IPS DF 6.9 (cell line): Measurements from ENCODE around the gene TCEANC2.

Experiments
- DNase-seq: peaks from one replicate; pipeline ENCODE4 v3.0.0-alpha.2; 2013; ENCODE audit warnings: low read depth, low spot score
- H3K27ac ChIP-seq: one replicate; pipeline ENCODE4 v1.5.1; 2013; ENCODE audit warnings: low read length, control low read depth
- H3K27me3 ChIP-seq: 2 replicates; pipeline ENCODE4 v1.6.1; 2013; ENCODE audit warnings: mild to moderate bottlenecking, low read length; ENCODE audit not compliant: control insufficient read depth, insufficient read depth
- H3K36me3 ChIP-seq: 2 replicates; pipeline ENCODE4 v1.6.1; 2013; ENCODE audit warnings: low read length; ENCODE audit not compliant: control insufficient read depth, insufficient read depth
- H3K4me1 ChIP-seq: 2 replicates; pipeline ENCODE4 v1.6.1; 2013; ENCODE audit warnings: low read length; ENCODE audit not compliant: control insufficient read depth, insufficient read depth
- H3K4me3 ChIP-seq: 2 replicates; pipeline ENCODE4 v1.5.1; 2013; ENCODE audit warnings: mild to moderate bottlenecking, low read length
- H3K9me3 ChIP-seq: 2 replicates; pipeline ENCODE4 v1.6.1; 2013; ENCODE audit warnings: low read length, inconsistent platforms; ENCODE audit not compliant: control insufficient read depth, insufficient read depth
- WGBS: extraction: QIAGEN DNeasy Blood & Tissue Kit; methylation state at CpG from one replicate; pipeline ENCODE4 v1.1.7; 2013; ENCODE audit warnings: mixed read lengths, missing lambda C conversion rate; ENCODE audit not compliant: insufficient read length, insufficient coverage; 5-methylcytosine and 5-hydroxymethylcytosine counted together

TCEANC2 gene

GRCh38 chr1:54114001-54114400 lies 60.6 kb downstream of the TCEANC2 start:
- Histone ChIP-seq H3K9me3 (no peaks in the 10 kb centered on the region), H3K4me3 (no peak overlapping the region), H3K27me3 (no peaks in the 10 kb centered on the region), H3K36me3 (no peaks in the 10 kb centered on the region), H3K27ac (no peak overlapping the region), H3K4me1 (no peaks in the 10 kb centered on the region)
- no peak for DNase-seq
- WGBS = no CpG with 5 or more reads among the region's 4 CpGs

- no CpG with 5 or more reads among the region's 6 CpGs for WGBS
- DNase-seq = no peak
- Histone ChIP-seq H3K36me3 (no peaks in the 10 kb centered on the region), H3K9me3 (no peaks in the 10 kb centered on the region), H3K4me3 (no peak overlapping the region), H3K4me1 (no peaks in the 10 kb centered on the region), H3K27ac (no peak overlapping the region), H3K27me3 (no peaks in the 10 kb centered on the region)
Measured at GRCh38 chr1:54114955-54115354, 61.5 kb downstream of the TCEANC2 start.

GRCh38 chr1:54115520-54115919 lies 62.1 kb downstream of the TCEANC2 start:
- no peak overlapping the region for H3K4me3 ChIP-seq
- no CpG with 5 or more reads among the region's 3 CpGs for WGBS
- H3K4me1 ChIP-seq = no peaks in the 10 kb centered on the region
- no peaks in the 10 kb centered on the region for H3K27me3 ChIP-seq
- no peak overlapping the region for H3K27ac ChIP-seq
- H3K9me3 ChIP-seq = no peaks in the 10 kb centered on the region
- DNase-seq = no peak
- H3K36me3 ChIP-seq = no peaks in the 10 kb centered on the region

- H3K4me3 ChIP-seq = no peak overlapping the region
- no CpG with 5 or more reads among the region's 11 CpGs for WGBS
- no peak for DNase-seq
- H3K27ac ChIP-seq = no peak overlapping the region
- H3K4me1 ChIP-seq = peaks cover 2% of the 10 kb centered on the region; the same call in 1 of the 2 replicates
- H3K27me3 ChIP-seq = no peaks in the 10 kb centered on the region
- H3K36me3 ChIP-seq = no peaks in the 10 kb centered on the region
- no peaks in the 10 kb centered on the region for H3K9me3 ChIP-seq
Measured at GRCh38 chr1:54117815-54118563, 64.6 kb downstream of the TCEANC2 start.

- peaks cover 2% of the 10 kb centered on the region; the same call in 1 of the 2 replicates for H3K4me1 ChIP-seq
- no peaks in the 10 kb centered on the region for H3K9me3 ChIP-seq
- no peak overlapping the region for H3K27ac ChIP-seq
- H3K4me3 ChIP-seq = no peak overlapping the region
- no peaks in the 10 kb centered on the region for H3K36me3 ChIP-seq
- no peaks in the 10 kb centered on the region for H3K27me3 ChIP-seq
- no peak for DNase-seq
- no CpG with 5 or more reads among the region's 8 CpGs for WGBS
Measured at GRCh38 chr1:54118704-54119103, 65.3 kb downstream of the TCEANC2 start.

- Histone ChIP-seq H3K4me3 (no peak overlapping the region), H3K9me3 (no peaks in the 10 kb centered on the region), H3K36me3 (no peaks in the 10 kb centered on the region), H3K4me1 (peaks cover 2% of the 10 kb centered on the region; the same call in 1 of the 2 replicates), H3K27me3 (no peaks in the 10 kb centered on the region), H3K27ac (no peak overlapping the region)
- WGBS = 100% methylated on average over 6 of the region's 13 CpGs
- no peak for DNase-seq
Measured at GRCh38 chr1:54120018-54120697, 66.8 kb downstream of the TCEANC2 start.

GRCh38 chr1:54120698-54121481 lies 67.5 kb downstream of the TCEANC2 start:
- H3K27me3 ChIP-seq = no peaks in the 10 kb centered on the region
- H3K27ac ChIP-seq = no peak overlapping the region
- DNase-seq = no peak
- peaks cover 2% of the 10 kb centered on the region; the same call in 1 of the 2 replicates for H3K4me1 ChIP-seq
- no peak overlapping the region for H3K4me3 ChIP-seq
- H3K36me3 ChIP-seq = no peaks in the 10 kb centered on the region
- no CpG with 5 or more reads among the region's 33 CpGs for WGBS
- no peaks in the 10 kb centered on the region for H3K9me3 ChIP-seq

- Histone ChIP-seq H3K4me3 (peak overlapping the region; percentile 14; the same call in 1 of the 2 replicates), H3K27me3 (no peaks in the 10 kb centered on the region), H3K4me1 (peaks cover 2% of the 10 kb centered on the region; the same call in 1 of the 2 replicates), H3K36me3 (no peaks in the 10 kb centered on the region), H3K27ac (no peak overlapping the region), H3K9me3 (no peaks in the 10 kb centered on the region)
- DNase-seq = peak; percentile 52
- no CpG with 5 or more reads among the region's 36 CpGs for WGBS
Measured at GRCh38 chr1:54121482-54122134, 68.2 kb downstream of the TCEANC2 start.

- Histone ChIP-seq H3K4me1 (peaks cover 2% of the 10 kb centered on the region; the same call in 1 of the 2 replicates), H3K27ac (no peak overlapping the region), H3K9me3 (no peaks in the 10 kb centered on the region), H3K36me3 (no peaks in the 10 kb centered on the region), H3K4me3 (no peak overlapping the region; the same call in 1 of the 2 replicates), H3K27me3 (no peaks in the 10 kb centered on the region)
- WGBS = no CpG with 5 or more reads among the region's 14 CpGs
- no peak for DNase-seq
Measured at GRCh38 chr1:54122135-54122751, 68.8 kb downstream of the TCEANC2 start.
